Medulla oblongata (tissue), 1 donor: Measurements from ENCODE around the gene CASP10.
"Not testable (repeated sequence)": the region's sequence is repeated elsewhere in the genome, so short reads cannot be mapped to it uniquely, and the experiment has no call there.

Experiments used
- DNase-seq: peaks from one replicate; pipeline ENCODE4 v3.0.0-alpha.2; 2015; ENCODE audit errors: extremely low spot score

Gene CASP10

DNA sequence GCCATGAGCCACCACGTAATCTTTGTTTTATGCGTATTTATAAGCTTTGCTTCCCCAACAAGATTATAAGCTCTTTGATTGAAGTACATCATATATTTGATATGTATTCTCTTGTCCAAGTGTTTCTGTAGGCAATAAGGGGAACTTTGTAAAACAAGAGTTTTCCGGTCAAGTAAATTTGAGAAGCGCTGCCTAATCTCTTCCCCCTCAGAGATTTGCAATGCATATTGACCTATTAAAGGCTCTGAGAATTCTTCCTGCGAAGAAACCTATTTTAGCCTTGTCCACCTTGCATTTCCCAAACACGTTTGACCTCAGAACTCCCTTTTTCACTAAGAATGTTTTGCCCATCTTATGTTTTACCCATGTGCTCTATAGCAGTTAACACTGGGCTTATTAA lies 26.9 kb upstream of the CASP10 start:
- DNase-seq, result no peak

GRCh38 chr2:201156640-201157039 lies 26.3 kb upstream of the CASP10 start:
- DNase-seq, result no peak

DNA sequence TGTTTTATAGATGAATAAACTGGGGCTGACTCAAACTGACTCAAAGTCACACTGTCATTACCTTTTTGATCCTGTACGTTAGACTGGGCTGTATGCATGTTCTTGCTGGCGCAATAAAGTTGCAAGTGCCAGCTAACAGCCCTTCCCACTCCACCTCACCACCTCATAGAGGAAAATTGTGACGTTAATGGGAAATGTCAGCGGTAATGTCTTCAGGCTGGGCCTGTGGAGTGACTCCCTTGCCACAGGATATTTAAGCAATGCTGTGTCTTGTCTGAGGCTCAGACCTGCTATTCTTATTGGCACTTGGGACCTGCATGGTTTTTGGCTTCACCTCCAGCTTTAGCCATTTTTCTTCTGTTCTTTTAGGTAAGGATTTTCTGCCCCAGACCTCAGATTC lies 25.2 kb upstream of the CASP10 start:
- no peak for DNase-seq

- DNase-seq, result peak; percentile 95
Observed at GRCh38 chr2:201158111-201158929, 24.6 kb upstream of the CASP10 start.

- DNase-seq, result no peak
Observed at GRCh38 chr2:201164166-201164565, 18.8 kb upstream of the CASP10 start.

DNA sequence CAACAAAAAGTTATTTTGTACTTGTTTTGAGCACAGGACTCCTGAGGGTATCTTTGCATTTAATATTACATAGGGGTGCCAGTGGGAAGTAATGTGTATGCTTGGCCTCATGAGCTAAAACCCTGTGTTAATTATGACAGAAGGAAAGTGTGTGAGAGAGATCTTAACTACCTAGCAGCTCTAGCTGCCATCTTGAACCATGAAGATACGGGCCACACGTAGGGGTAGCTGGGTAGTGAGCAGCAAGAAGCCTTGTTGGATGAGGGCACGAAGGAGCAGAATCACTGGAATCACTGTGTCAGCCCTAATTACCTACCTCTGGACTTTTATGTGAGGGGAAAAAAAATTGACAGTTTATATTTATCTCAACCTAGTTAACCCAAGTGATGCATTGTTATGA lies 15.4 kb upstream of the CASP10 start:
- DNase-seq, result no peak

DNA sequence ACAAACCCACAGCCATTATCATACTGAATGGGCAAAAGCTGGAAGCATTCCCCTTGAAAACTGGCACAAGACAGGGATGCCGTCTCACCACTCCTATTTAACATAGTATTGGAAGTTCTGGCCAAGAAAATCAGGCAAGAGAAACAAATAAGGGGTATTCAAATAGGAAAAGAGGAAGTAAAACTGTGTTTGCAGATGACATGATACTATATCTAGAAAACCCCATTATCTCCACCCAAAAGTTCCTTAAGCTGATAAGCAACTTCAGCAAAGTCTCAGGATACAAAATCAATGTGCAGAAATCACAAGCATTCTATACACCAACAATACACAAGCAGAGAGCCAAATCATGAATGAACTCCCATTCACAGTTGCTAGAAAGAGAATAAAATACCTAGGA lies 14.4 kb upstream of the CASP10 start:
- DNase-seq, result not testable (repeated sequence)

DNA sequence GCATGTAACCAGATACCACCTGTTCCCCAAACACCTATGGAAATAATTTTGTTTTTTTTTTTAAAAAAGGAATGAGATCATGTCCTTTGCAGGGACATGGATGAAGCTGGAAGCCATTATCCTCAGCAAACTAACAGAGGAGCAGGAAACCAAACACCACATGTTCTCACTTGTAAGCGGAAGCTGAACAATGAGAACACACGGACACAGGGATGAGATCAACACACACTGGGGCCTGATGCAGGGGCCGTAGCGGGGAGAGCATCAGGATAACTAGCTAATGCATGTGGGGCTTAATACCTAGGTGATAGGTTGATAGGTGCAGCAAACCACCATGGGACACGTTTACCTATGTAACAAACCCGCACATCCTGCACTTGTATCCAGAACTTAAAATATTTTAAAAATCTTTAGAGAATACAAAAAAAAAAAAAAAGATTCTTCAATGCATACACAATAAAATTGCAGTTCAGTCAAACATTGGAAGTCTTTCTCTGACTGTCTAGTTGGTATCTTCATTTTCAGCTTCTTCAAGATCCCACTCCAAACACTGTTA lies 11.6 kb upstream of the CASP10 start:
- DNase-seq, result no peak

DNA sequence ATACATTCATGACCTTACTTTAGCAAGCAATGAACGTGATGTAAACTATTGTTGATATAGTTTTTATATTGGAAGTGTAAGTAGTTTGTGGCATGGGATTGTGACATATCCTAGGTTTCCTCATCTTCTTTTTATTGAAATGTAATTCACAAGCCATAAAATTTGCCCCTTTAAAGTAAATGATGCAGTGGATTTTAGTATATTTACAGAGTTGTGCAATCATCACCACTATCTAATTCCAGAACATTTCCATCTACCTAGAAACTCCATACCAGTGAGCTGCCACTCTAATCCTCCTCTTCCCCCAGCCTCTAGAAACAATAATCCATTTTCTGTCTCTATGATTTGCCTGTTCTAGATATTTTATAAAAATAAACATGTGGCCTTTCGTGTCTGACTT lies 10.7 kb upstream of the CASP10 start:
- no peak for DNase-seq

GRCh38 chr2:201174687-201175086 lies 8.3 kb upstream of the CASP10 start:
- DNase-seq, result no peak

DNA sequence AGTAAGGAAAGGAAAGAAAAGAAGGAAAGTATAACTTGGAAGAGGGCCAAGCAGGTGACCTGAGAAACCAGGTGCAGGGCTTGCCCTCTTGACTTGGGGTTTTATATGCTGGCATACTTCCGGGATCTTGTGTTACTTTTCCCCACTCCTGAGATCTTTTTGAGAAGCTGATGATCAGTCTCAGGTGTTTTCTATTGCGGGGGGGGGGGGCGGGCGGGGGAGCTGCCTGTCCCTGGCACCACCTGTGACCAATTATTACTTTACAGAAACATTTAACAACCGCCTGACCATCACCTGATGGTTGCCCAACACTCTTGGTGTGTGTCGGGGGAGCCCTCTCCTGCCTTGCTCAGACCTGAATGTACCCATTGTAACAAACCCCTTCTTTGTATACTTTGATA lies 6.9 kb upstream of the CASP10 start:
- no peak for DNase-seq

DNA sequence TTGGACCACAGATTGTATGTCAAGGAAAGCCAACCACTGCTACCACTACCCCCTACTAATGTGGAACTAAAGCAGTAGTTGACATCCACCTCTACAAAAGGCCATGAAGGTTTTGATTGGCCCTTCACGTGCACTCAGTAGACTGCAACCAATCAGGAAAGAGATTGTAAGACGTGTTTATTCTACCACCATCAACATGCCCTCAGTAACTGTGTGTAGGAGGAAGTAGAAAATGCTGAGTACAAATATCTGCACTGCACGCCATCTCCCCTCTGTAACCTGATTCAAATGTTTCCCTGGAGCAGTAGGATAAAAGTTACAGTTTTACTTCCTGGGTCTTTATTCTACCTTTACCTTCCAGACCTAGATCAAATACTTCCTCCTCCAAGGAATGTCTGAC lies 2.9 kb upstream of the CASP10 start:
- DNase-seq, result peak; percentile 26

DNA sequence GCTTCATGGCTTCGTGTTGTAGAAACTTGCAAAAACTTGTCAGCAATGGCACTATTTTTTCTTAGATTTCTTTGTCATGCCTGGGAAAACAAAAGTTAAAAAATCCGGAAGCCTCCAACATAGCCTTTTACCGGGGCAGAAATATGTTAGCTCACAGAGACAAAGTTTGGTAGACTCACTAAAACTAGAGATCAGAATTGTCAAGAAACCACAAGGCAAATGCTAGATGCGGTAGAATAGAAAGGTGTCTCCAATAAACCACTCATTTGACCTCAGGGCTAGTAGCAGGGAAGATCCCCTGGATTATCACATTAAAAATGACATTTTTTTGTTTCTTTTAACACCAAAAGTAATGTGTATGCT lies 405 bp downstream of the CASP10 start:
- no peak for DNase-seq

- not testable (repeated sequence) for DNase-seq
Observed at GRCh38 chr2:201183835-201184234, 894 bp downstream of the CASP10 start.

DNA sequence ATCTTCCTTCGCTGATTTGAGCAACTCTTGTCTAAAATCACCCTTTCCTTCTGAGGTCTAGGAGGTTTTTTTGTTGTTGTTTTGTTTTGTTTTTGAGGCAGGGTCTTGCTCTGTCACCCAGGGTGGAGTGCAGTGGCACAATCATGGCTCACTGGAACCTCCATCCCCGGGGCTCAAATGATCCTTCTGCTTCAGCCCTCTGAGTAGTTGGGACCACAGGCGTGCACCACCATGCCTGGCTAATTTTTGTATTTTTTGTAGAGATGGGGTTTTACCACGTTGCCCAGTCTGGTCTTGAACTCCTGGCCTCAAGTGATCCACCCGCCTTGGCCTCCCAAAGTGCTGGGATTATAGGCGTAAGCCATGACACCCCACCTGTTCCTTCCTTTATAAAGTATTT lies 1.3 kb downstream of the CASP10 start:
- DNase-seq, result not testable (repeated sequence)

- DNase-seq, result no peak
Observed at GRCh38 chr2:201185863-201186262, 2.9 kb downstream of the CASP10 start.

DNA sequence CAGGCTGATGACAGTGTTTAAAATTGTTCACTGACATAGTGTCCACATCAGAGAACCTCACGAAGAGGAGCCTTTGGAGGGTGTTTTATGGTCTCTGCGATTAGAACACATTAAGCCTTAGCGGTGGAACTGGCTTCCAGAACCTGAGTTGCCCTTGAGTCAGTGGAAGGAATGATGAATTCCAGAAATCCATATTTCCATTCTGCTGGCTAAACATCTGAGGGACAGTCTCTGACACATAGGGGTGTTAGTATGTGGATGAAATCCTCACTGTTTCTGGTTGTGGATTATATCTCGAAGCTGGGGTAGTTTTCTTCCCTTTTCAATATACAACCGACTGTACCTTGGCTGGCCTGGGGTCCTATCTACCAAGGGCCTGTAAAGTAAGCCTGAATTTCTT lies 4.0 kb downstream of the CASP10 start:
- DNase-seq, result no peak

DNA sequence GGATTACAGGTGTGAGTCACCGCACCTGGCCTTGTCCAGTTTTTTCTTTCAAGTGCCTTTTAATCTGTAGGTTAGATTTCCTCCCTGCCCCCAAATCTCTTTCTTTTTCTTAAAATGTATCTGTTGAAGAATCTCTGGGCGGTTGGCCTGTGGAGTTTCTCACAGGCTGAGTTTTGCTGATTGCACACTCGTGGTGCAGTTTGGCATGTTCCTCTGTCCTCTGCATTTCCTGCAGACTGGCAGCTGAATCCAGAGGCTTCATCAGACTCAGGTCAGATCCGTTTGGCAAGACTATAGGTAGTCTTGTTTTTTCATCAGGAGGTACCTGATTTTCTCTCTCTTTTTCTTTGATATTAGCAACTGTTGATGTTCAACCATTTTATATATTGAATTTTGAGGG lies 5.5 kb downstream of the CASP10 start:
- no peak for DNase-seq

DNA sequence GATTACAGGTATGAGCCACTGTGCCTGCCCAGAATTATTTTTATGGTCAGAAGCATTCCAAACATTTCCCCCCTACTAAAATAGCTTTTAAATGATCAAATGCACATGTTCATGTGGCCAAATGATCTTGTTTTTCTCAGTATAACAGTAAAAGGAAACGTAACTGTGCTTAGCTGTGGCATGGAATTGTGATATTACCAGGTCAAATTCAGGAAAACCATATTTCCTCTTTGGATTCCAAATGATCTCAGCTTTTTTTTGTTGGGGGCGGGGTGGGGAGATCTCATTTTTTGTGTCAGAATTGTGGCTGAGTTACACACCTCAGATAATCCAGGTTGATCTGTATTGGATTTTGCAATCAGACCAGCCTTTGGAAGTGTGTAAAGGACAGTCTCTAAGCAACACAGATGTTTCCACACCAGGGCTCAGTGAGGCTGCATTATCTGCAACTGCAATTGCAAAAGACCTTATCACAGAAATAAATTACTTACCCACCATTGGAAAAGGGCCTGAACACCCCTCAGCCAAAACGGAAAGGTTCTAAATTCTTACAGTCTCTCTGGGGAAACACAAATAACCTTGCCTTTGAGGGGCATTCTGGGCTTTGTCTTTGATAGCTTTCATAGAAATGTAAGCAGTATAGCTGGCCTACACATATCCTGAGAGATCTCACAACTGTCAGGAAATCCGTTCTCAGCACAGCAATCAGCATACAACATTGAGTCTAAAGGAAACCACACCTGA lies 8.4 kb downstream of the CASP10 start:
- no peak for DNase-seq

- no peak for DNase-seq
Observed at GRCh38 chr2:201194097-201194496, 11.2 kb downstream of the CASP10 start.

DNA sequence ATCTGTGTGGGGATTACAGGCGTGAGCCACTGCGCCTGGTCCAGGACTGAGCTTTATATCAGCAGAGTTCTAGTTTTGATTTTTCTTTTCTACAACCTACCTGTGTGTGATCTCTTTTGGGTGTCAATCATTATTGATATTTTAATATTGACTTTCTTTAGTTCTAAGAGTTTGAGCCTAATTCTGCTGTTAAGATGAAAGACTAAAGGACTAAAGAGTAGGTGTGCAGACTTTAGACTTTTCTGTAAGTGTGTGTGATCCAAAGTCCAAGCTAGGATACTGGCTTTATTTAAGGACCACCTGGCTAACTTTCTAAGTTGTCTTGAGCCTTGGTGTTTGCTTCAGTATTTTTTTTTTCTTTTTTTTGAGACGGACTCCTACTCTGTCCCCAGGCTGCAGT lies 12.4 kb downstream of the CASP10 start:
- no peak for DNase-seq

GRCh38 chr2:201196003-201196402 lies 13.1 kb downstream of the CASP10 start:
- no peak for DNase-seq

DNA sequence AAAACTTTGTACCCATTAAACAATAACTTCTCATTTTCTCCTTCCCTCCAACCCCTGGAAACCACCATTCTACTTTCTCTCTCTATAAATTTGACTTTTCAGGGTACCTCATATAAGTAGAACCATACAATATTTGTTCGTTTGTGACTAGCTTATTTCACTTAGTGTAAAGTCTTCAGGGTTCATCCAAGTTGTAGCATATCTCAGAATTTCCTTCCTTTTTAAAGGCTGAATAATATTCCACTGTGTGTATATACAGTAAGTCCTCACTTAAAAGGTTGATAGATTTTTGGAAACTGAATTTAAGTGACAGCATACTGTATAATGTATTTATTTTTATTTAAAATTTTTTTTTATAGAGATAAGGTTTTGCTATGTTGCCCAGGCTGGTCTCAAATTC lies 13.9 kb downstream of the CASP10 start:
- DNase-seq, result no peak
